Choroid plexus epithelial cell (primary cell): ENCODE measurements around the gene MARCHF2.
A peak's percentile ranks its signal among the peaks of the same experiment; 100 is the strongest.
"Not testable (repeated sequence)": the region's sequence is repeated elsewhere in the genome, so short reads cannot be mapped to it uniquely, and the experiment has no call there.

Experiments
- DNase-seq: peaks from one replicate; pipeline ENCODE4 v3.0.0-alpha.2; 2010; ENCODE audit warnings: low read depth
- H3K4me3 ChIP-seq: 2 replicates; pipeline ENCODE4 v1.5.1; 2011; ENCODE audit warnings: low read depth, mild to moderate bottlenecking, control low read depth, low read length, moderate library complexity
- TF ChIP-seq, protein P1 (sequence below): conservative IDR thresholded peaks from 2 replicates; pipeline ENCODE4 v1.5.1; 2011; ENCODE audit warnings: low read depth, mild to moderate bottlenecking, control low read depth, inconsistent platforms, low read length, moderate library complexity

The MARCHF2 gene

GRCh38 chr19:8426283-8426682 lies 13.2 kb downstream of the MARCHF2 start:
- no peak overlapping the region for H3K4me3 ChIP-seq
- TF ChIP-seq, protein P1, sequence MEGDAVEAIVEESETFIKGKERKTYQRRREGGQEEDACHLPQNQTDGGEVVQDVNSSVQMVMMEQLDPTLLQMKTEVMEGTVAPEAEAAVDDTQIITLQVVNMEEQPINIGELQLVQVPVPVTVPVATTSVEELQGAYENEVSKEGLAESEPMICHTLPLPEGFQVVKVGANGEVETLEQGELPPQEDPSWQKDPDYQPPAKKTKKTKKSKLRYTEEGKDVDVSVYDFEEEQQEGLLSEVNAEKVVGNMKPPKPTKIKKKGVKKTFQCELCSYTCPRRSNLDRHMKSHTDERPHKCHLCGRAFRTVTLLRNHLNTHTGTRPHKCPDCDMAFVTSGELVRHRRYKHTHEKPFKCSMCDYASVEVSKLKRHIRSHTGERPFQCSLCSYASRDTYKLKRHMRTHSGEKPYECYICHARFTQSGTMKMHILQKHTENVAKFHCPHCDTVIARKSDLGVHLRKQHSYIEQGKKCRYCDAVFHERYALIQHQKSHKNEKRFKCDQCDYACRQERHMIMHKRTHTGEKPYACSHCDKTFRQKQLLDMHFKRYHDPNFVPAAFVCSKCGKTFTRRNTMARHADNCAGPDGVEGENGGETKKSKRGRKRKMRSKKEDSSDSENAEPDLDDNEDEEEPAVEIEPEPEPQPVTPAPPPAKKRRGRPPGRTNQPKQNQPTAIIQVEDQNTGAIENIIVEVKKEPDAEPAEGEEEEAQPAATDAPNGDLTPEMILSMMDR = no peak
- no peak for DNase-seq

- DNase-seq = no peak
- no peak overlapping the region for H3K4me3 ChIP-seq
- TF ChIP-seq, protein P1 = no peak
These were observed 15.9 kb downstream of the MARCHF2 start for GRCh38 chr19:8429044-8429443.

- DNase-seq = no peak
- TF ChIP-seq, protein P1 = no peak
These were observed 16.7 kb downstream of the MARCHF2 start for GRCh38 chr19:8429826-8430225.

DNA sequence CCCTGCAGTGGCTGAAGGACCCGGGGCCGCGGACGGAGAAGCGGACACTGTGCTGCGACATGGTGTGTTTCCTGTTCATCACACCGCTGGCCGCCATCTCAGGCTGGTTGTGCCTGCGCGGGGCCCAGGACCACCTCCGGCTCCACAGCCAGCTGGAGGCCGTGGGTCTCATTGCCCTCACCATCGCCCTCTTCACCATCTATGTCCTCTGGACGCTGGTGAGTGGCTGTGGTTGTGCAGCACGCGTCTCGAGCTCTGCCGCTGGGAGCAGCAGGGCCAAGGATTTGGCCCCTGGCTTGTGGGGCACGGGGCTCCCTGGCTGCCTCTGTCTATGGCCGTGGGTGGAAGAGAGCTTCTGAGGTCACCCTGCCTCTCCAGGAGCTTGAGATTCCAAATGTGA lies 17.5 kb downstream of the MARCHF2 start:
- TF ChIP-seq, protein P1 = no peak
- DNase-seq = no peak
- H3K4me3 ChIP-seq = no peak overlapping the region

More at GRCh38 chr19:8429826-8430225, 16.7 kb downstream of the MARCHF2 start:
- no peak overlapping the region for H3K4me3 ChIP-seq

DNA sequence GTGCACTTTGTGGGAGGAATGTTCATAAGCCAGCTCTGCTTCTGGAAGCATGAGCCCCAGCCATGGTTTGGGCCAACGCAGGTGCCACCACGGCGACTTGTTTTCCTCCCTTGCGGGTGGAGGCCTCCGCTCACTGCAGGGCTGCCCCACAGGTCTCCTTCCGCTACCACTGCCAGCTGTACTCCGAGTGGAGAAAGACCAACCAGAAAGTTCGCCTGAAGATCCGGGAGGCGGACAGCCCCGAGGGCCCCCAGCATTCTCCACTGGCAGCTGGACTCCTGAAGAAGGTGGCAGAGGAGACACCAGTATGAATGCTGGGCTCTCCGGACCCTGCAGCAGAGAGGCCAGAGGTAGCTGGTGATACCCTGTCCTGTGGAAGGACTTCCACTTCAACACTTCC lies 25.1 kb downstream of the MARCHF2 start:
- TF ChIP-seq, protein P1 = no peak
- H3K4me3 ChIP-seq = no peak overlapping the region
- no peak for DNase-seq

DNA sequence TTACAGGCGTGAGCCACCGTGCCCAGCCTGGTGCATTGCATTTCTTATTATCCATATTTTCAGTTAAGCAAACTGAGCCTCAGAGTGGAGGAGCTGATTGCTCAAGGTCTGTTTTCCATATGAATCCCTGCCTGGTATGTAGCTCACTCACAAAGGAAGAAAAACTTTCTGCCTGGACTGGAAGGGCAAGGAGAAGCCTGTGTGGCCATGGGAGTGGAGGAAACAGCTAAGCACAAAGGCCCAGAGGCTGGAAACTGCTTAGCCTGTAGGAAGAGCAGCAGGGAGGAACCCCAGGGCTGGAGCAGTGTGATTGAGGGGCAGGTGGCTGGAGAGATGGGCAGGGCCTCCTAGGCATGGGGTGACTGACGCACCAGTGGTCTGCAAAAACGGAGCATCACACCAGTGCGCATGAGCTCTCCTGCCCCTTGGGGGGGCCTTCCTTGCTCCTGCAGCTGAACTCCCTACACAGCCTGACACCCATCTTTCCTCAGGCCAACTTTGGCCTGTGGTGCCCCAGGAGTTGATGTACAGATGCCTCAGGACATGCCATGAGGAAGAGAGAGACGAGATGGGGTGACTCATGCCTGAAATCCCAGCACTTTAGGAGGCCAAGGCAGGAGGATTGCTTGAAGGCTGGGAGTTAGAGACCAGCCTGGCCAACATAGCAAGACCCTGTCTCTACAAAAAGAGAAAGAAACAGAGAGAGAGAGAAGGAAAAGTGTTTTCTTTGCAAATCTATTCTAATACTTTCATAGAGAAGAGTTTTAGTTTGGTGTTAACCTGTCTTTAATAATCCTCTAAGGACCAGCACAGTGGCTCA lies 28.8 kb downstream of the MARCHF2 start:
- DNase-seq = no peak
- no peak overlapping the region for H3K4me3 ChIP-seq
- TF ChIP-seq, protein P1 = no peak

DNA sequence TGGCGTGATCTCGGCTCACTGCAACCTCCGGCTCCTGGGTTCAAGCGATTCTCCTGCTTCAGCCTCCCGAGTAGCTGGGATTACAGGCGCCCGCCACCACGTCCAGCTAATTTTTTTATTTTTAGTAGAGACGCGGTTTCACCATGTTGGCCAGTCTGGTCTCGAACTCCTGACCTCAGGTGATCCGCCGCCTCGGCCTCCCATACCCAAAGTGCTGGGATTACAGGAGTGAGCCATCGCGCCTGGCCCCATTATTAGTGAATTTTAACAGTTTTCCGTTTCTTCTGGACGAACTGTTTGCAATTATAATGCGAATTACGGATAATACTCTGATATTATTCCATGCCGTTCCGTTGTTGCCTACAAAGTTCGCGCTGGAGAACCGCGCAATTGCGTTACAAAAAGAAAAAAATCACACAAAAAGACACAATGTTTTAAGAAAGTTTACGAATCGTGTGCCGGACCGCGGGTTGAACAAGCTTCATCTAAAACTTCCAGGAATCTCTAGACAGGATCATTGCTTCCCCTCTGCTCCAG lies 31.1 kb downstream of the MARCHF2 start:
- H3K4me3 ChIP-seq = peak overlapping the region; percentile 95
- DNase-seq = not testable (repeated sequence)
